ENCODE data around the gene AURKA. TPM values are rescaled to one million over a fixed set of nuclear protein-coding genes. Genes with fewer than 3 reads are reported as not detected.

The AURKA gene
- total and polyA plus RNA-seq, 4 donors: 0.26 to 2.1 (median 0.76) TPM

DNA sequence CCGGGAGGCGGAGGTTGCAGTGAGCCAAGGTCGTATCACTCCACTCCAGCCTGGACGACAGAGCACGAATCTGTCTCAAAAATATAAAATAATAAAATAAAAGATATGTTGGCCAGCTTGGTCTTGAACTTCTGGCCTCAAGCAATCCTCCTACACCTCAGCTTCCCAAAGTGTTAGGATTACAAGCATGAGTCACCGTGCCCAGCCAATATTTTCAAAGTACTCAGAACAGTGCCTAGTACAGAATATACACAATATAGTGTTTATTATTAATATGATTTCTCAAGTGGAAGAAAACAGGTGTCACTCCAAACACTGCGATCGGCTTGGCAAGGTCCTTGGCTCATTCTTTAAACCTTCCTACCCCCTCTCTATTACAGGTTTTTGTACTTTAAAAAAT, 30.1 kb downstream of the AURKA start:
- 72 to 79% methylated on average over 8 of the region's 8 CpGs for WGBS, 2 donors
- no peaks in the 10 kb centered on the region for H3K27me3 ChIP-seq (ENCODE audit: control insufficient read depth in 1 of 2, insufficient read depth in 2 of 2, low read length in 1 of 2)

DNA sequence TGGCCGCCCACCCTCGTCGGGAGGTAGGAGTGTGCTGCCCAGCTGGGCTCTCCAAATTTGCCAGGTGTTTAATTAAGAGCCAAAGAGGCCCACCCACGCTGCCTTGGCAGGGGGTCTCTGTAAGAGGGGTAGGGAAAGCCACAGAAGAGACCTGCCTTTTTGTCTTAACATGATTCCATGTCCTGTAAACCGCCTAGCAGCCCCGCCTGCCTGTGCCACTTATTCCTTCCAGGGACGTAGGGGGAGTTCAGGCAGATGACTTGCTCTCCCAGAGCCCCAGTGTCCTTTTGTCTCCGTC, 31.2 kb downstream of the AURKA start:
- no peak for ATAC-seq (ENCODE audit: low FRiP score)
- intact Hi-C loops (cut with DNase I): no loop called here
- no peaks in the 10 kb centered on the region for H3K9me3 ChIP-seq (ENCODE audit: control insufficient read depth, low read length)
- 77 to 83% methylated on average over 8 of the region's 8 CpGs for WGBS, 2 donors
- H3K4me1 ChIP-seq (ENCODE audit: control insufficient read depth in 1 of 2, insufficient read depth in 2 of 2, low read length in 2 of 2): no peaks in the 10 kb centered on the region
- H3K4me3 ChIP-seq (ENCODE audit: low read length in 2 of 2): no peak overlapping the region
- no peaks in the 10 kb centered on the region for H3K36me3 ChIP-seq (ENCODE audit: control insufficient read depth in 1 of 2, insufficient read depth in 2 of 2, low read length in 1 of 2)
- no peak overlapping the region for H3K27ac ChIP-seq (ENCODE audit: low read depth in 1 of 2, low read length in 2 of 2)
- no peak for DNase-seq
- H3K27me3 ChIP-seq (ENCODE audit: control insufficient read depth in 1 of 2, insufficient read depth in 2 of 2, low read length in 1 of 2): no peaks in the 10 kb centered on the region

More for the DNA sequence above, 30.1 kb downstream of the AURKA start:
- intact Hi-C loops (cut with DNase I): no loop called here
- no peak overlapping the region for H3K27ac ChIP-seq (ENCODE audit: low read depth in 1 of 2, low read length in 2 of 2)
- H3K36me3 ChIP-seq (ENCODE audit: control insufficient read depth in 1 of 2, insufficient read depth in 2 of 2, low read length in 1 of 2): no peaks in the 10 kb centered on the region
- H3K4me3 ChIP-seq (ENCODE audit: low read length in 2 of 2): no peak overlapping the region
- no peaks in the 10 kb centered on the region for H3K9me3 ChIP-seq (ENCODE audit: control insufficient read depth, low read length)
- no peak for ATAC-seq (ENCODE audit: low FRiP score)
- DNase-seq: no peak
- H3K4me1 ChIP-seq (ENCODE audit: control insufficient read depth in 1 of 2, insufficient read depth in 2 of 2, low read length in 2 of 2): no peaks in the 10 kb centered on the region

DNA sequence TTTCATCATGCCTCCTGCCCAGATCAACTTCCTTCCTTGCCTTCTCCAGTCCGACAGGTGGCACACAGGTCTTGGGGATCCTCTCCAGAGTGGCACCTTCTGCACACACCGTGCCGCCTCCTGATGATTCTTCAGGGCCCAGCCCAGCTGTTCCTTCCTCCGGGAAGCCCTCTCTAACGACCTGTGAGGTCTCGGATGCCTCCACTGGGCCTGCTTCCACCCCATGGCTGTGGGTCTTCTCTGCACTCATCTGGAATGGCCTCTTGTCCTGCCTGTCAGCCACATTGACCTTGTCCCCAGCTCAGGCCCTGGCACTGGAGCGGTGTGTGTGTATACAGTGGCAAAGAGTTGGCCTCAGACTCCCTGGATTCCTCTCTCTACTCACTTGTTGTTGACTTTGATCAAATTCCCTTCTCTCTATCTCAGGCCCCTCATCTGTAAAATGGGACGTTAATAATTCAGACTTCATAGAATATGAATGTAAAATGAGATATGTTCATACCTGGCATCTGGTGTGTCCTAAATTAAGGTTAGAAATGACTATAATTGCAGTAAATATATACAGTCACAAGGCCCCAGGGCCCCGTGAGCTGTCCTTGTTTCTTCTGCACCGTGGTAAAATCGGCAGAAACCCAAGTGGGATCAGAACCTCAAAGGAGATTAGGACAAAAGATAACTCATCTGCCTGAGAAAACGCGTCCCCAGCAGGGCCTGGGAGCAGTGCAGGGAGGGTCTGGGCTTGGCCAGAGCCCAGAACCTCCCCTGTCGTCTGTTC, 31.7 kb downstream of the AURKA start:
- no peaks in the 10 kb centered on the region for H3K27me3 ChIP-seq (ENCODE audit: control insufficient read depth in 1 of 2, insufficient read depth in 2 of 2, low read length in 1 of 2)
- intact Hi-C loops (cut with DNase I): no loop called here
- H3K9me3 ChIP-seq (ENCODE audit: control insufficient read depth, low read length): no peaks in the 10 kb centered on the region
- H3K27ac ChIP-seq (ENCODE audit: low read depth in 1 of 2, low read length in 2 of 2): peak overlapping the region in 1 of 2 donors; percentile 9
- H3K36me3 ChIP-seq (ENCODE audit: control insufficient read depth in 1 of 2, insufficient read depth in 2 of 2, low read length in 1 of 2): no peaks in the 10 kb centered on the region
- ATAC-seq (ENCODE audit: low FRiP score) (no peak), DNase-seq (no peak)
- H3K4me1 ChIP-seq (ENCODE audit: control insufficient read depth in 1 of 2, insufficient read depth in 2 of 2, low read length in 2 of 2): no peaks in the 10 kb centered on the region
- 62 to 67% methylated on average over 14 of the region's 14 CpGs for WGBS, 2 donors
- H3K4me3 ChIP-seq (ENCODE audit: low read length in 2 of 2): peak overlapping the region; percentile 83 to 90

DNA sequence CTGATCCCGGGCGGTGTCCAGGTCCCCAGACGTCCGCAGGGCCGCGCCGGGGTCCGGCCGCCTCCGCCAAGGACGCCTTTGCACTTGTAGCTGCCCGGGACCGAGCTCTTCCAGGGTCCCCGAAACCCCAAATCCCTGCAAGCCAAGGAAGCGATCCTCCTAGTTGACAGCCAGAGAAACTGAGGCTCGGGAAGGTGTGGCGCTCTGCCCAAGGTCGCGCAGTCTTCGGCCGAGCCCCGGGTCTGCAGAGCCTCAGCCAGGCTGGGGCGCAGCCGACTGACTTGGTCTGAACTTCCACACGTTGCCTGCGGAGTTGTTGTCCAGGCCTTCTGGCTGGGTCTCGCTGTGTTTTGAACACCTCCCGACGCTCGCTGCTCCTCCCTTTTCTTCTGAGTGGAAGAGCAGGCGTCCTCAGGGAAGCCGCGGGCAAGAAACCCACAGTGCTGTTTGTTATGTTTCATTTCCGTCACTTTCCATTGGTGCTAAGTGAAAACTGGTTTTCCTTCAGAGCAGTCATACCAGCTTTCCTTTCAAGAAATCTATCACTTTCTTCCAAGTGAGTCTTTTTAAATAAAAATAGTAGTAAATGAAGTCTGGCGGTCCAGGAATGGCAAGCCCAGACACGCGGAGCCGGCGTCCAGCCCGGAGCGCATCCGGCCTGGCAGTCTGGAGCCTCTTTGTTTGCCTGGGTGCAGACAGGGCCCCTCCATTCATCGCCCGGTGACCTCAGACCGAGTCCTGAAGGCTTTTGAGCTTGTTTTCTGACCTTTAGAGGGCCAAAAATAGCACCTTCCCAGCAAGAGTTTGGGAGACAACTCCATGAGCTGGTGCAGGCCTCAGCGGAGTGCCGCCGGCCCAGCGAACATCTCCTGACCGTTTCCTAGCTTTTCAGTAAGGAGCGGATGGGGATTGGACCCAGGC, 32.5 kb downstream of the AURKA start:
- DNase-seq (peak; percentile 75 to 80), ATAC-seq (ENCODE audit: low FRiP score) (peak; percentile 66)
- intact Hi-C loops (cut with DNase I): loop anchor here in 1 of 2 donors (2.0 to 10.0 kb wide), 2 partner anchors 33 to 105 kb away; partner anchors contain the start of genes AURKA, CSTF1 and RTF2
- peak overlapping the region; percentile 83 to 90 for H3K4me3 ChIP-seq (ENCODE audit: low read length in 2 of 2)
- no peaks in the 10 kb centered on the region for H3K27me3 ChIP-seq (ENCODE audit: control insufficient read depth in 1 of 2, insufficient read depth in 2 of 2, low read length in 1 of 2)
- 3 to 4% methylated on average over 51 of the region's 51 CpGs for WGBS, 2 donors
- H3K4me1 ChIP-seq (ENCODE audit: control insufficient read depth in 1 of 2, insufficient read depth in 2 of 2, low read length in 2 of 2): no peaks in the 10 kb centered on the region
- no peaks in the 10 kb centered on the region for H3K9me3 ChIP-seq (ENCODE audit: control insufficient read depth, low read length)
- H3K36me3 ChIP-seq (ENCODE audit: control insufficient read depth in 1 of 2, insufficient read depth in 2 of 2, low read length in 1 of 2): no peaks in the 10 kb centered on the region
- peak overlapping the region in 1 of 2 donors; percentile 18 for H3K27ac ChIP-seq (ENCODE audit: low read depth in 1 of 2, low read length in 2 of 2)

- H3K4me1 ChIP-seq (ENCODE audit: control insufficient read depth in 1 of 2, insufficient read depth in 2 of 2, low read length in 2 of 2): no peaks in the 10 kb centered on the region
- no peaks in the 10 kb centered on the region for H3K27me3 ChIP-seq (ENCODE audit: control insufficient read depth in 1 of 2, insufficient read depth in 2 of 2, low read length in 1 of 2)
- H3K4me3 ChIP-seq (ENCODE audit: low read length in 2 of 2): peak within 1 kb of the TSS; percentile 83 to 90
- H3K36me3 ChIP-seq (ENCODE audit: control insufficient read depth in 1 of 2, insufficient read depth in 2 of 2, low read length in 1 of 2): no peaks in the 10 kb centered on the region
- H3K27ac ChIP-seq (ENCODE audit: low read depth in 1 of 2, low read length in 2 of 2): peak within 1 kb of the TSS in 1 of 2 donors; percentile 18
- WGBS, 2 donors: 1 to 2% methylated on average over 31 to 63 of the region's 63 CpGs
- ATAC-seq (ENCODE audit: low FRiP score) (peak; percentile 96), DNase-seq (peak; percentile 93 to 95)
- intact Hi-C loops (cut with DNase I): loop anchor here (1.0 to 10.0 kb wide), 3 partner anchors 34 to 106 kb away; partner anchors contain the start of genes AURKA (in 2 of the 2), CSTF1 (in 2 of the 2) and RTF2 (in 1 of the 2)
- no peaks in the 10 kb centered on the region for H3K9me3 ChIP-seq (ENCODE audit: control insufficient read depth, low read length)
Measured at GRCh38 chr20:56358600-56359211, 33.3 kb downstream of the AURKA start, which contains the start of gene FAM210B. TSS of gene FAM210B (plus strand) at chr20:56358974. CDS start at chr20:56359006, 32 bp downstream.

GRCh38 chr20:56358070-56358469, 33.9 kb downstream of the AURKA start:
- DNase-seq (no peak), ATAC-seq (ENCODE audit: low FRiP score) (no peak)
- no peaks in the 10 kb centered on the region for H3K27me3 ChIP-seq (ENCODE audit: control insufficient read depth in 1 of 2, insufficient read depth in 2 of 2, low read length in 1 of 2)
- H3K4me1 ChIP-seq (ENCODE audit: control insufficient read depth in 1 of 2, insufficient read depth in 2 of 2, low read length in 2 of 2): no peaks in the 10 kb centered on the region
- H3K27ac ChIP-seq (ENCODE audit: low read depth in 1 of 2, low read length in 2 of 2): no peak overlapping the region
- 48 to 49% methylated on average over 6 of the region's 6 CpGs for WGBS, 2 donors
- intact Hi-C loops (cut with DNase I): loop anchor here (1.0 to 10.0 kb wide), 3 partner anchors 34 to 107 kb away; partner anchors contain the start of genes AURKA (in 2 of the 2), CSTF1 (in 2 of the 2) and RTF2 (in 1 of the 2)
- H3K9me3 ChIP-seq (ENCODE audit: control insufficient read depth, low read length): no peaks in the 10 kb centered on the region
- peak overlapping the region in 1 of 2 donors; percentile 8 for H3K4me3 ChIP-seq (ENCODE audit: low read length in 2 of 2)
- H3K36me3 ChIP-seq (ENCODE audit: control insufficient read depth in 1 of 2, insufficient read depth in 2 of 2, low read length in 1 of 2): no peaks in the 10 kb centered on the region

- DNase-seq: no peak
- H3K9me3 ChIP-seq (ENCODE audit: control insufficient read depth, low read length): no peaks in the 10 kb centered on the region
- H3K27ac ChIP-seq (ENCODE audit: low read depth in 1 of 2, low read length in 2 of 2): no peak overlapping the region
- no peak overlapping the region for H3K4me3 ChIP-seq (ENCODE audit: low read length in 2 of 2)
- H3K36me3 ChIP-seq (ENCODE audit: control insufficient read depth in 1 of 2, insufficient read depth in 2 of 2, low read length in 1 of 2): no peaks in the 10 kb centered on the region
- H3K4me1 ChIP-seq (ENCODE audit: control insufficient read depth in 1 of 2, insufficient read depth in 2 of 2, low read length in 2 of 2): no peaks in the 10 kb centered on the region
- intact Hi-C loops (cut with DNase I): loop anchor here in 1 of 2 donors (10.0 kb wide), 1 partner anchor 111 kb away; the partner anchor contains the start of gene RTF2
- no peak for ATAC-seq (ENCODE audit: low FRiP score)
- H3K27me3 ChIP-seq (ENCODE audit: control insufficient read depth in 1 of 2, insufficient read depth in 2 of 2, low read length in 1 of 2): no peaks in the 10 kb centered on the region
- 77 to 79% methylated on average over 4 of the region's 4 CpGs for WGBS, 2 donors
Measured at GRCh38 chr20:56353356-56353755, 38.7 kb downstream of the AURKA start.

GRCh38 chr20:56352345-56353055, 39.5 kb downstream of the AURKA start:
- Histone ChIP-seq H3K9me3 (ENCODE audit: control insufficient read depth, low read length) (no peaks in the 10 kb centered on the region), H3K36me3 (ENCODE audit: control insufficient read depth in 1 of 2, insufficient read depth in 2 of 2, low read length in 1 of 2) (no peaks in the 10 kb centered on the region), H3K27ac (ENCODE audit: low read depth in 1 of 2, low read length in 2 of 2) (no peak overlapping the region), H3K4me1 (ENCODE audit: control insufficient read depth in 1 of 2, insufficient read depth in 2 of 2, low read length in 2 of 2) (no peaks in the 10 kb centered on the region), H3K4me3 (ENCODE audit: low read length in 2 of 2) (no peak overlapping the region), H3K27me3 (ENCODE audit: control insufficient read depth in 1 of 2, insufficient read depth in 2 of 2, low read length in 1 of 2) (no peaks in the 10 kb centered on the region)
- WGBS, 2 donors: 59 to 64% methylated on average over 5 of the region's 5 CpGs
- intact Hi-C loops (cut with DNase I): loop anchor here in 1 of 2 donors (10.0 kb wide), 1 partner anchor 112 kb away; the partner anchor contains the start of gene RTF2
- no peak for ATAC-seq (ENCODE audit: low FRiP score)
- DNase-seq: no peak

Measured in aorta (tissue), 5 donors.